HG02610 (cell line): ENCODE data around the gene MAP3K8.
A peak's percentile ranks its signal among the peaks of the same experiment; 100 is the strongest.
"Not testable (repeated sequence)": the region's sequence is repeated elsewhere in the genome, so short reads cannot be mapped to it uniquely, and the experiment has no call there.

Experiments
- ATAC-seq: cut with Tn5 transposase; IDR thresholded peaks from one replicate; pipeline ENCODE4 v1.9.1; 2021; ENCODE audit warnings: mild to moderate bottlenecking, moderate library complexity; ENCODE audit not compliant: unreplicated experiment

Gene MAP3K8

DNA sequence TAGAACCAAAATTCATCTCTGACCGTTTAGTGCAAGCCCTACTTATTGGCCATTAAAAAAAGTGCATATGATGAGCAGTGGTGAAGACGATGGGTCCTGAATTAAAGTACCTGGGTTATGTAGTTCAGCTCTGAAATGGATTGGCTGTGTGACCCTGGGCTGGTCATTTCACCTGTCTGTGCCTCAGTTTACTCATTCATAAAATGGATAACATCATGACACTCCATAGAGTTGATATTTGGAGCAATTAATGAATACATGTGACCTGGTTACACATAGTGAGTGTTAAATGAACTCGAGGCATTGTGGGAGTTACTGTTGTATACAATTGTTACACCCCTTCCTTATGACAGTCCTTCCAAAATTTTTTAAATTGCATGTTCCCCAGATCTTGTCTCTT is 9.1 kb downstream of the MAP3K8 start:
- no peak for ATAC-seq

GRCh38 chr10:30445711-30446110 is 11.7 kb downstream of the MAP3K8 start:
- no peak for ATAC-seq

- no peak for ATAC-seq
Observed at GRCh38 chr10:30447125-30447799, 13.3 kb downstream of the MAP3K8 start.

DNA sequence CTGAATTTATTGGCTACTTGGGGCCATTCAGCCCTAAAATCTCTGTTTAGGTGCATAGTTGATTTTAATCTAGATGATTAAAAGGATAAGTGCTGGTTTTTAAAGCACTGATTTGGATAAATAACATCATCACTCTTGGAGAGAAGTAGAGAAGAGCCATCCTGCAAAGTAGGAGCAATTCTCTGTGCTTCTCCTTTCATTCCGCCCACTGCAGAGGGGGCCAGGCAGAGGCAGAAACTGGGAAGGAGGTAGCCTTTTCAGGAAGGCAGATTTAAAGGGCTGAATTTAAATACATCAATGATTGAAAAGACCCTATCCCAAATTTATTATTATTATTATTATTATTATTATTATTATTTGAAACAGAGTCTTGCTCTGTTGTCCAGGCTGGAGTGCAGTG is 14.1 kb downstream of the MAP3K8 start:
- no peak for ATAC-seq

DNA sequence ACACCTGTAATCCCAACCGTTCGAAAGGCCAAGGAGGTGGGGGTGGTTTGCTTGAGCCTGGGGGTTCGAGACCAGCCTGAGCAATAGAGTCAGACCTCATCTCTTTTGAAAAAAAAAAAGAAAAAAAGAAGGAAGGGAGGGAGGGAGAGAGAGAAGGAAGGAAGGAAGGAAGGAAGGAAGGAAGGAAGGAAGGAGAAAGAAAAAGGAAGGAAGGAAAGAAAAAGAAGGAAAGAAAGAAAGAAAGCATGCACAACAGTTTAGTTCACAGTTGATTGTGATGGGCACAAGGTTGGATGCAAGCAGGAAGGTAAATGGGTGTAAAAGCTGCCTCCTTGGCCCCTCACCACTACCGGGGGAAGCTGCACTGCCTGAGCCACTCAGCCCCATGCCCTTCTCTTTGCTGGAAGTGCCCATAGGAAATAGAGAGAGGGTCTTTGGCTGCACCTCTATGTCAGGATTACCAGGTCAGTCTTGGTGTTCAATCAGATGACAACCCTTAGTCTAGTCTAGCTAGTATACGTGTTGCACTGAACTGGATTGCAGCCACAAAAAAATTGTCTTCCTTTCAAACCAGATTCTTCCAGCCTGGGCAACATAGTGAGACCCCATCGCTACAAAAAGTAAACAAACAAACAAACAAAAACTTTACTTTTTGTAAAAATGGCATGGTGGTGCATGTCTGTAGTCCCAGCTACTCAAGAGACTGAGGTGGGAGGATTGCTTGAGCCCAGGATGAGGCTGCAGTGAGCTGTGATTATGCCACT is 20.0 kb downstream of the MAP3K8 start:
- ATAC-seq = no peak

GRCh38 chr10:30454744-30455510 is 20.9 kb downstream of the MAP3K8 start:
- ATAC-seq = no peak

GRCh38 chr10:30455816-30456215 is 21.8 kb downstream of the MAP3K8 start:
- ATAC-seq = peak; percentile 42

- ATAC-seq = peak; percentile 59
Observed at GRCh38 chr10:30456266-30456665, 22.3 kb downstream of the MAP3K8 start.

DNA sequence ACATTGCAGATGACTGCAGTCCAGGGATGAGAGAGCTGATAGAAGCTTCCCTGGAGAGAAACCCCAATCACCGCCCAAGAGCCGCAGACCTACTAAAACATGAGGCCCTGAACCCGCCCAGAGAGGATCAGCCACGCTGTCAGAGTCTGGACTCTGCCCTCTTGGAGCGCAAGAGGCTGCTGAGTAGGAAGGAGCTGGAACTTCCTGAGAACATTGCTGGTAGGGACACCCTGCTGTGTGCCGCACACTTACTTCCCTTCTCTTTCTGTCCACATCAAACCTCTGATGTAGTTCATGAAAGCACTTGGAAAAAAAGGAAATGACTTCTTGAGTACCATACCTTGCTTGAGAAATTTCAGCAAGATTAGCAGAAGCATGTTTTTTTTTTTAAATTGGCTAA is 25.3 kb downstream of the MAP3K8 start:
- ATAC-seq = no peak

DNA sequence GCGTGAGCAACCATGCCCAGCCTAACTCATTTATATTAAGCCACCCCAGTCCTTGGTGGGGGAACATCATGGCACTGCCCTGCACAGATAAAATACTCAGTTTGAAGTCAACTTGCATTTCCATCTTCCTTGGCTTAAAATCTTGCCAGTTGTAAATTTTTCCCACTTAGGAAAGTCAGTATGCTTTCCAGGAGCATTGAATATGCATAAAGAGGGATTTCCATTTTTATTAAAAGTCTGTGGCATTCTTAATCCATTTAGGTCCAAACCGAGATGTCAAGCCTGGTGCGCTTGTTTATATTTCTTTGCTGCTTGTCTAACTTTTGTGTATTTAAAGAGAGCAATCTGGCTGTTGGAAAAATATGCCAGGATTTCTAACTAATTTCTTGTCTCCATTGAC is 26.1 kb downstream of the MAP3K8 start:
- no peak for ATAC-seq

GRCh38 chr10:30462513-30462912 is 28.5 kb downstream of the MAP3K8 start:
- ATAC-seq = no peak

DNA sequence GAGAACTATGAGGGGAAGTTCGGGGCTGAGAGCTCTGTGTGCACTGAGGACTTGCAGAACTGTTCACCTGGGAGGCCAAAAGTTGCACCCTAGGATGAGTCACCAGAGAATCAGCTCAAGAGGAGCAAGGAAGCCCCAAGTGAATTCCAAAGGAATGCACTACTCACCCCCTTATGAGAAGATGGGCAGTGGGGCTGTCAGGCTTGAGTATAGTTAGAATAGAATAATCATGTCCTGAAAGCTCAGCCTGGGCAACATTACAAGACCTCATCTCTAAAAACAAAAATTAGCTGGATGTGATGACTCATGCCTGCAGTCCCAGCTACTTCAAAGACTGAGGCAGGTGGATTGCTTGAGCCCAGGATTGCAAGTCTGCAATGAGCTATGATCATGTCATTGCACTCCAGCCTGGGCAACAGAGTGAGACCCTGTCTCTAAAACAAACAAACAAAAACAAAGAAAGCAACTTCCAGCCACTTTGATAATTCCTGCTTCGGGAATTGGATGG is 30.0 kb downstream of the MAP3K8 start:
- no peak for ATAC-seq

GRCh38 chr10:30464675-30465074 is 30.7 kb downstream of the MAP3K8 start:
- no peak for ATAC-seq

- no peak for ATAC-seq
Observed at GRCh38 chr10:30466445-30466844, 32.5 kb downstream of the MAP3K8 start.

DNA sequence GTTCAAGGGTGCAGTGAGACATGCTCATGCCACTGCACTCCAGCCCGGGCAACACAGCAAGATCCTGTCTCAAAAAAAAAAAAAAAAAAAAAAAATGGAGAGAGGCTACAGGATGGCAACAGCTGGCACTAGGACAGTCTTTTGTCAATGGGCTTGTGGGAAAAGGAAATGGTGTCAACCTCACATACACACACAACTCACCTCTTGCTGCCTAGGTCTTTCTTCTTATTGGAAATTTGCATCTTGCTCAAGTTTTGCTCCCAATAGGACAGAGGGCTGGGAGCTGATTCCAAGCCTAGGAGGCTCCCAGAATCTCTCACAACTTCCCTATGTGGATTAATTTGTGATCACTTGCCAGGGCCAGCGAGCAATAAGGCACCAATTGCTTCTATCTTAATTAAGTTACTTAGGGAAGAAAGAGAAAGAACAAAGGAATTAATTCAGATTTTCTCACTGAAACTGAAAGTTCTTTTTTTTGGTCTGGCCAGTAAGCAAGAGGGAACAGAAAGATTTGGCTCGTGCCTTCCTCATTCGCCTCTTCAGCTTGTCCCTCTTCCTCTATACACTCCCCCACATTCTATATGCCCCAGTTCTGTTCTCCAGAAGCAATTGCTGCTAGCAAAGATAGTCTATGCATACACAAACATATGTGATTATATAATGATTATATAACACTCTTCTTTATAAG is 33.8 kb downstream of the MAP3K8 start:
- no peak for ATAC-seq

DNA sequence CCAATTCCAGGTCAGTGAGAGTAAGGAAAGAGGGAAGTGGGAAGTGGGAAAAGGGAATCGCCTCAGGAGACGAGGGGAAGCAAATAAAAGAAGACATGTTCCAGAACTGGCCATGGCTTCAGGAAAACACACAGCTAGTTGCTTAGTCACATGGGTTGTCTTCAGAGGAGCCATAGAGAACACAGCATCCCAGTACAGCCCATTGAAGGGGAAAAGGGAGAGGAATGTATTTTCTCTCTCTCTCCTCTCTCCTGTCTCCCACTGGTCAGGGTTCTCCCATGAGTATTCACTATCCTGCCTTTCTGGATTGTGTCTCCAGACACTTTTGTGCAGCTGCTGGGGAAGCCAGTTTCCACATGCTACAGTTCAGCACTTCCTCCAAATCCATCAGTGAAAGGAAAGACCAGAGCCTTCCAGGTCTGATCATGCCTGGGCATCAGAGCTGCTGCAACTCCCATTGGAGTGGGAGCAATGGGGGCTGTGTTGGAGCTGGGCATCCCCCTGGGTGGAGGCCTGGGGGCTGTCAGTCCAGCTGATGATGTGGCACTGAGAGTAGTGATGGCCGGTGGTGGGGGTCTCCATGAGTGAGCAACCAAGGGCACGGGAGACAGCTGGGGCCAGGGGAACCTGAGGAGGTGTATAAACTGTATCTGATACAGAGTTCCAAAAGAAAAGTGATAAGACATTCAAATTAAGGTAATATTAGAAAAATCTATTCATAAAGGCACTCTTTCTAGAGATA is 38.6 kb downstream of the MAP3K8 start:
- no peak for ATAC-seq

GRCh38 chr10:30475515-30475914 is 41.5 kb downstream of the MAP3K8 start:
- not testable (repeated sequence) for ATAC-seq

- no peak for ATAC-seq
Observed at GRCh38 chr10:30476511-30477155, 42.6 kb downstream of the MAP3K8 start.

DNA sequence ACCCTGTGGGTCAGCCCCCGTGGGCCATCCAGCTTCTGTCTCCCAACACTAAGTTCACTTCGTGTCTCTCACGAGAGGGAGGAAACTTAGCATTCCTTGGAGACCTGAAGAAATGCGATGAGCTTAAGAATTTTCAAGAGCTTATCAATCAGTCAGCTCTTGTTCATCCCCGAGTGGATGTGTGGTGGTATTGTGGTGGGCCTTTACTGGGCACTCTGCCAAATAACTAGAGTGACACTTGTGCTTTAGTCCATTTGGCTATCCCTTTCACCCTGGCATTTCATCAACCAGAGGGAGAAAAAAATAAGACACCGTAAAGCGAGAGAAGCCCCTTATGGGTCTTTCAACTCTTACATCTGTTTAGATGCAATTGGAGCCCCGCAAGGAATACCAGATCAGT is 45.5 kb downstream of the MAP3K8 start:
- not testable (repeated sequence) for ATAC-seq

DNA sequence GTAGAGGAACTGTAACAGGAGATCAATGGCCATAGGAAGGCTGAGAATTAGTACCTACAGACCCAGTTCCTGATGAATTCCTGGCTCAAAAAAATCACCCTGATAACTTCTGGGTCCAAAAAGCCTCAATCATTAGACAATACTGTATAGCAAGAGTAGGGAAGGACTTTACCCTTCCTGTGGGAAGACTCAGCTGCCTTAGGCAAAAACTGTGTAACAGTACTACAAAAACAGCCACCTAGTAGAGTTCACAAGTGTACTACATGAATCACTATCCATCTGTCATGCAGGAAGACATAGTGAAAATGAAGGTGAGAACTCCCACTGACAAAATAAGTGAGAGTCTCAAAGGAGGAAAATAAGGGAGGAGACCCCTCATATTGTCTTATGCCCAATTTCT is 47.6 kb downstream of the MAP3K8 start:
- no peak for ATAC-seq
